Parathyroid adenoma (tissue), 2 donors: Measurements from ENCODE around the gene PPM1L.

Experiments used
- H2AFZ ChIP-seq: fragments of 300-600 bp; sonication (generic); one replicate; pipeline ENCODE4 v1.7.0; 2017; ENCODE audit warnings: antibody characterized with exemption, mild to moderate bottlenecking
- H3K27ac ChIP-seq: fragments of 300-600 bp; sonication (generic); one replicate; pipeline ENCODE4 v1.7.0; 2017
- H3K27me3 ChIP-seq: fragments of 300-600 bp; sonication (generic); one replicate; pipeline ENCODE4 v1.7.0; 2017; ENCODE audit warnings: low read length; ENCODE audit not compliant: control insufficient read depth, insufficient read depth
- H3K36me3 ChIP-seq: fragments of 300-600 bp; sonication (generic); one replicate; pipeline ENCODE4 v1.7.0; 2017; ENCODE audit warnings: low read length; ENCODE audit not compliant: control insufficient read depth, insufficient read depth
- H3K4me1 ChIP-seq: fragments of 300-600 bp; sonication (generic); one replicate; pipeline ENCODE4 v1.7.0; 2017; ENCODE audit warnings: control low read depth
- H3K4me2 ChIP-seq: fragments of 300-600 bp; sonication (generic); one replicate; pipeline ENCODE4 v1.7.0; 2017; ENCODE audit warnings: low read length
- H3K4me3 ChIP-seq: fragments of 300-600 bp; sonication (generic); one replicate; pipeline ENCODE4 v1.7.0; 2017; ENCODE audit warnings: low read depth, low read length
- H3K79me2 ChIP-seq: fragments of 300-600 bp; sonication (generic); one replicate; pipeline ENCODE4 v1.7.0; 2017; ENCODE audit warnings: control low read depth
- H3K9ac ChIP-seq: fragments of 300-600 bp; sonication (generic); one replicate; pipeline ENCODE4 v1.7.0; 2017; ENCODE audit warnings: mild to moderate bottlenecking
- H3K9me3 ChIP-seq: fragments of 300-600 bp; sonication (generic); one replicate; pipeline ENCODE4 v1.7.0; 2017; ENCODE audit warnings: low read length; ENCODE audit not compliant: control insufficient read depth
- CTCF ChIP-seq: fragments of 300-600 bp; sonication (generic); IDR thresholded peaks from one replicate; pipeline ENCODE4 v1.7.0; 2017; ENCODE audit warnings: antibody characterized with exemption, mild to moderate bottlenecking
- donor health status: primary hyperparathyroidism.

Gene PPM1L

DNA sequence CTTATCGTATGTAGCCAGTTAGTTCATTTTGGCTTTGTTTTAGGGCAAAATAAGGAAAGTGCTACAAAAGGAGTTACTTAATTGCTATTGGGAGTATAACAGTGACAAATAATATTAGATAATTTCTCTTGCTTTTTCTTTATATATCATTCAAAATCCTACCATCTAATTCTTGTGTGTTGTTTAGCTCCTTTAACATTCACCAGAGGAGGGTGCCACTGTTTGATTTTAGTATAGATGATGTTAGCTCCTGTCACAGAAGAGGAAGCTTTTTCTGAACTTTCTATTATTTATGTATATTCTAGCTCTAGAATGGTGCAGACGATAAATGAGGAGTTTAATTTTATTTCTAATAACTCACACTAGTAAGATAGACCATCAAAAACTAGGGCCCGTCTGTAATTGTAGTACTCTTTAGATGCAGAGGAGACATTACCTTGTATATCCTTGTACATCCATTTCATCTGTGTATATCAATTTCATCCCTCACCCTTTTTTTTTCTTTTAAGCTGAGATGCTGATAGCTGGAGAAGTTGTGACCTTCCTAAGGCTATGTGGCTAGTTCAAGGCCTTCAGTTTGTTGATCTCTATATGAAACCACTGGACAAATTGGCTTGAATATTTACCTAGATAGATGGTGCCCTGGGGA, 3.0 kb downstream of the PPM1L start:
- H3K4me2 ChIP-seq = no peak overlapping the region
- H3K9me3 ChIP-seq = no peaks in the 10 kb centered on the region
- H3K4me1 ChIP-seq = peaks cover 13% of the 10 kb centered on the region
- H3K79me2 ChIP-seq = peaks cover 22% of the 10 kb centered on the region
- no peak overlapping the region for H3K9ac ChIP-seq
- H3K4me3 ChIP-seq = no peak overlapping the region
- H2AFZ ChIP-seq = peak overlapping the region; percentile 36
- no peaks in the 10 kb centered on the region for H3K36me3 ChIP-seq
- peak; percentile 43 for TF ChIP-seq CTCF
- no peaks in the 10 kb centered on the region for H3K27me3 ChIP-seq
- peak overlapping the region; percentile 79 for H3K27ac ChIP-seq

DNA sequence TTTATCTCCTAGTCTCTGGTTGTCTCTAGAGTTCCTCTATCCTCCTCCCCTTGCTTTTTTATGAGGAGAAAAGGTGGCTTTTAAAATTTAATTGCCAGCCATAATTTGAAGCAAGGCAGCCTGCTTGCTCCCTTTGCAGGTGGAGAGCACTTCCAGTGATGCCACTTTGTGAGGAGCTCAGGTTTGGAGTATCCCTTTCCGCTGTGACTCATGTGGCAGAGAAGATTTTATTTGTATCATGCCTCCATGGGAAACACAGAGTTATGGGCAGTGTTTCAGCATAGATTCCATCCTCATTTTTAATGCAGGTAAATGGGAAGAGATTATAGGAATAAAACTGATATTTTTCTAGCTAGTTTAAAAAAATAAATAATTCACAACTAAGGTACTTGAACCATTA, 7.0 kb downstream of the PPM1L start:
- H3K4me2 ChIP-seq = no peak overlapping the region
- no peaks in the 10 kb centered on the region for H3K36me3 ChIP-seq
- TF ChIP-seq CTCF = no peak
- H3K4me1 ChIP-seq = peaks cover 13% of the 10 kb centered on the region
- no peak overlapping the region for H2AFZ ChIP-seq
- H3K27ac ChIP-seq = no peak overlapping the region
- H3K9ac ChIP-seq = no peak overlapping the region
- H3K9me3 ChIP-seq = no peaks in the 10 kb centered on the region
- no peak overlapping the region for H3K4me3 ChIP-seq
- no peaks in the 10 kb centered on the region for H3K27me3 ChIP-seq
- peaks cover 39% of the 10 kb centered on the region for H3K79me2 ChIP-seq

- Histone ChIP-seq H3K79me2 (peaks cover 44% of the 10 kb centered on the region), H3K36me3 (no peaks in the 10 kb centered on the region), H3K4me2 (no peak overlapping the region), H2AFZ (no peak overlapping the region), H3K9me3 (no peaks in the 10 kb centered on the region), H3K4me3 (no peak overlapping the region), H3K27me3 (no peaks in the 10 kb centered on the region), H3K9ac (no peak overlapping the region), H3K4me1 (peaks cover 1% of the 10 kb centered on the region), H3K27ac (no peak overlapping the region)
- no peak for TF ChIP-seq CTCF
Measured at GRCh38 chr3:160765211-160765610, 9.2 kb downstream of the PPM1L start.

- Histone ChIP-seq H3K9me3 (no peaks in the 10 kb centered on the region), H3K27ac (no peak overlapping the region), H2AFZ (no peak overlapping the region), H3K4me1 (peaks cover 19% of the 10 kb centered on the region), H3K79me2 (peaks cover 44% of the 10 kb centered on the region), H3K4me2 (no peak overlapping the region), H3K4me3 (no peak overlapping the region), H3K27me3 (no peaks in the 10 kb centered on the region), H3K9ac (no peak overlapping the region), H3K36me3 (no peaks in the 10 kb centered on the region)
- no peak for TF ChIP-seq CTCF
Measured at GRCh38 chr3:160768031-160768430, 12.0 kb downstream of the PPM1L start.

GRCh38 chr3:160768918-160769317, 12.9 kb downstream of the PPM1L start:
- Histone ChIP-seq H3K9me3 (no peaks in the 10 kb centered on the region), H3K79me2 (peaks cover 38% of the 10 kb centered on the region), H3K27me3 (no peaks in the 10 kb centered on the region), H2AFZ (no peak overlapping the region), H3K27ac (no peak overlapping the region), H3K4me2 (no peak overlapping the region), H3K4me1 (peaks cover 28% of the 10 kb centered on the region), H3K4me3 (no peak overlapping the region), H3K9ac (no peak overlapping the region), H3K36me3 (no peaks in the 10 kb centered on the region)
- no peak for TF ChIP-seq CTCF
